BLaER1 (cell line): ENCODE data around the gene BMP7.

Experiments
- H3K27ac ChIP-seq: shearing (Covaris generic); formaldehyde crosslinking; 2 replicates; pipeline ENCODE4 v1.8.1; 2022
- H3K27me3 ChIP-seq: shearing (Covaris generic); formaldehyde crosslinking; 2 replicates; pipeline ENCODE4 v1.8.1; 2022
- H3K36me3 ChIP-seq: shearing (Covaris generic); formaldehyde crosslinking; 2 replicates; pipeline ENCODE4 v1.8.1; 2022
- H3K4me1 ChIP-seq: shearing (Covaris generic); formaldehyde crosslinking; 2 replicates; pipeline ENCODE4 v1.8.1; 2022
- H3K4me2 ChIP-seq: shearing (Covaris generic); formaldehyde crosslinking; 2 replicates; pipeline ENCODE4 v1.8.1; 2022
- H3K4me3 ChIP-seq: shearing (Covaris generic); formaldehyde crosslinking; 2 replicates; pipeline ENCODE4 v1.8.1; 2022
- H3K9ac ChIP-seq: shearing (Covaris generic); formaldehyde crosslinking; 2 replicates; pipeline ENCODE4 v1.8.1; 2022
- H3K9me3 ChIP-seq: shearing (Covaris generic); formaldehyde crosslinking; 2 replicates; pipeline ENCODE4 v1.8.1; 2022
- H4K20me1 ChIP-seq: shearing (Covaris generic); formaldehyde crosslinking; 2 replicates; pipeline ENCODE4 v1.8.1; 2022
- Cebpa-rat ChIP-seq: shearing (Covaris generic); IDR thresholded peaks from 2 replicates; pipeline ENCODE4 v1.8.1; 2022

The BMP7 gene

GRCh38 chr20:57180387-57180786 is 86.1 kb downstream of the BMP7 start:
- peak overlapping the region; percentile 46 for H3K27ac ChIP-seq
- H3K27me3 ChIP-seq = no peaks in the 10 kb centered on the region
- peak overlapping the region; percentile 79 for H3K4me2 ChIP-seq
- H3K36me3 ChIP-seq = no peaks in the 10 kb centered on the region
- peaks cover 38% of the 10 kb centered on the region for H3K4me1 ChIP-seq
- no peak for TF ChIP-seq Cebpa-rat
- no peak overlapping the region for H3K9ac ChIP-seq
- no peak overlapping the region for H3K4me3 ChIP-seq
- H3K9me3 ChIP-seq = no peaks in the 10 kb centered on the region
- no peaks in the 10 kb centered on the region for H4K20me1 ChIP-seq

GRCh38 chr20:57179265-57179664 is 87.2 kb downstream of the BMP7 start:
- no peak for TF ChIP-seq Cebpa-rat
- Histone ChIP-seq H3K9ac (peak overlapping the region; percentile 4; the same call in 1 of the 2 replicates), H4K20me1 (no peaks in the 10 kb centered on the region), H3K4me1 (peaks cover 38% of the 10 kb centered on the region), H3K4me2 (peak overlapping the region; percentile 79), H3K27ac (peak overlapping the region; percentile 68), H3K36me3 (no peaks in the 10 kb centered on the region), H3K9me3 (no peaks in the 10 kb centered on the region), H3K27me3 (no peaks in the 10 kb centered on the region), H3K4me3 (0 out of 2 replicates have a peak overlapping the region, but pooled peaks have one; percentile 19)

- no peaks in the 10 kb centered on the region for H3K27me3 ChIP-seq
- H4K20me1 ChIP-seq = no peaks in the 10 kb centered on the region
- peaks cover 38% of the 10 kb centered on the region for H3K4me1 ChIP-seq
- H3K9me3 ChIP-seq = no peaks in the 10 kb centered on the region
- no peak overlapping the region for H3K9ac ChIP-seq
- no peaks in the 10 kb centered on the region for H3K36me3 ChIP-seq
- H3K4me3 ChIP-seq = no peak overlapping the region
- H3K4me2 ChIP-seq = peak overlapping the region; percentile 79
- no peak for TF ChIP-seq Cebpa-rat
- peak overlapping the region; percentile 68 for H3K27ac ChIP-seq
Measured at GRCh38 chr20:57178582-57179111, 87.8 kb downstream of the BMP7 start.

GRCh38 chr20:57177636-57178280 is 88.7 kb downstream of the BMP7 start:
- no peaks in the 10 kb centered on the region for H3K9me3 ChIP-seq
- H3K4me3 ChIP-seq = no peak overlapping the region
- H4K20me1 ChIP-seq = no peaks in the 10 kb centered on the region
- TF ChIP-seq Cebpa-rat = no peak
- H3K27ac ChIP-seq = peak overlapping the region; percentile 54
- peaks cover 38% of the 10 kb centered on the region for H3K4me1 ChIP-seq
- H3K36me3 ChIP-seq = no peaks in the 10 kb centered on the region
- no peak overlapping the region for H3K9ac ChIP-seq
- no peaks in the 10 kb centered on the region for H3K27me3 ChIP-seq
- peak overlapping the region; percentile 79 for H3K4me2 ChIP-seq

GRCh38 chr20:57176842-57177241 is 89.6 kb downstream of the BMP7 start:
- Histone ChIP-seq H3K27me3 (no peaks in the 10 kb centered on the region), H3K4me3 (no peak overlapping the region), H4K20me1 (no peaks in the 10 kb centered on the region), H3K9ac (no peak overlapping the region), H3K36me3 (no peaks in the 10 kb centered on the region), H3K9me3 (no peaks in the 10 kb centered on the region), H3K27ac (no peak overlapping the region), H3K4me2 (no peak overlapping the region), H3K4me1 (peaks cover 41% of the 10 kb centered on the region)
- no peak for TF ChIP-seq Cebpa-rat

- TF ChIP-seq Cebpa-rat = no peak
- Histone ChIP-seq H3K9me3 (no peaks in the 10 kb centered on the region), H3K4me1 (peaks cover 36% of the 10 kb centered on the region), H3K4me3 (no peak overlapping the region), H3K4me2 (no peak overlapping the region), H3K9ac (no peak overlapping the region), H4K20me1 (no peaks in the 10 kb centered on the region), H3K27me3 (no peaks in the 10 kb centered on the region), H3K27ac (no peak overlapping the region; the same call in 1 of the 2 replicates), H3K36me3 (no peaks in the 10 kb centered on the region)
Measured at GRCh38 chr20:57175397-57176010, 90.9 kb downstream of the BMP7 start.

GRCh38 chr20:57174737-57175136 is 91.7 kb downstream of the BMP7 start:
- Histone ChIP-seq H3K27ac (no peak overlapping the region), H3K4me3 (no peak overlapping the region), H4K20me1 (no peaks in the 10 kb centered on the region), H3K9ac (no peak overlapping the region), H3K9me3 (no peaks in the 10 kb centered on the region), H3K4me1 (peaks cover 29% of the 10 kb centered on the region), H3K27me3 (no peaks in the 10 kb centered on the region), H3K4me2 (no peak overlapping the region), H3K36me3 (no peaks in the 10 kb centered on the region)
- no peak for TF ChIP-seq Cebpa-rat

- Histone ChIP-seq H3K9me3 (no peaks in the 10 kb centered on the region), H3K36me3 (no peaks in the 10 kb centered on the region), H3K4me2 (no peak overlapping the region), H3K4me1 (peaks cover 21% of the 10 kb centered on the region), H4K20me1 (no peaks in the 10 kb centered on the region), H3K4me3 (no peak overlapping the region), H3K27me3 (no peaks in the 10 kb centered on the region), H3K27ac (no peak overlapping the region), H3K9ac (no peak overlapping the region)
- no peak for TF ChIP-seq Cebpa-rat
Measured at GRCh38 chr20:57173986-57174385, 92.5 kb downstream of the BMP7 start.

- Histone ChIP-seq H3K9me3 (no peaks in the 10 kb centered on the region), H3K9ac (no peak overlapping the region), H3K27me3 (no peaks in the 10 kb centered on the region), H4K20me1 (no peaks in the 10 kb centered on the region), H3K4me2 (no peak overlapping the region), H3K4me1 (peaks cover 12% of the 10 kb centered on the region), H3K36me3 (no peaks in the 10 kb centered on the region), H3K4me3 (no peak overlapping the region), H3K27ac (no peak overlapping the region)
- TF ChIP-seq Cebpa-rat = no peak
Measured at GRCh38 chr20:57173041-57173440, 93.4 kb downstream of the BMP7 start.

- Histone ChIP-seq H3K9me3 (no peaks in the 10 kb centered on the region), H3K36me3 (no peaks in the 10 kb centered on the region), H3K4me3 (no peak overlapping the region), H3K9ac (no peak overlapping the region), H3K4me2 (no peak overlapping the region), H3K27me3 (no peaks in the 10 kb centered on the region), H4K20me1 (no peaks in the 10 kb centered on the region), H3K27ac (no peak overlapping the region), H3K4me1 (peaks cover 21% of the 10 kb centered on the region)
- no peak for TF ChIP-seq Cebpa-rat
Measured at GRCh38 chr20:57170343-57170742, 96.1 kb downstream of the BMP7 start.
